ENCODE measurements around the gene UBAC1. TPM values are rescaled to one million over a fixed set of nuclear protein-coding genes. Genes with fewer than 3 reads are reported as not detected.

Gene UBAC1
- polyA plus RNA-seq, 6 donors from 2014 or later: 16.1 to 23.0 (median 21.6) TPM

GRCh38 chr9:135884328-135885035 lies 76.7 kb downstream of the UBAC1 start:
- DNase-seq (no peak), ATAC-seq (ENCODE audit: low read depth in 2 of 2) (no peak)
- H3K36me3 Mint-ChIP-seq: no peaks in the 10 kb centered on the region
- no peak overlapping the region for H3K4me3 Mint-ChIP-seq
- H3K4me1 Mint-ChIP-seq: peaks cover 49 to 59% (median 56%) of the 10 kb centered on the region in 3 donors
- H3K27ac Mint-ChIP-seq: peak overlapping the region in 1 of 6 donors; percentile 83
- H3K9me3 Mint-ChIP-seq: no peaks in the 10 kb centered on the region
- H3K27me3 Mint-ChIP-seq: no peaks in the 10 kb centered on the region

GRCh38 chr9:135883410-135884089 lies 77.6 kb downstream of the UBAC1 start:
- Mint-ChIP-seq H3K36me3 (no peaks in the 10 kb centered on the region), H3K4me1 (peaks cover 54 to 59% (median 55%) of the 10 kb centered on the region in 3 donors), H3K27ac (peak overlapping the region in 4 of 6 donors; percentile 13 to 70 (median 20)), H3K4me3 (peak overlapping the region in 1 of 8 donors; percentile 4), H3K27me3 (no peaks in the 10 kb centered on the region), H3K9me3 (no peaks in the 10 kb centered on the region)
- ATAC-seq (ENCODE audit: low read depth in 2 of 2) (no peak), DNase-seq (no peak)

Other genes with a start within 250 kb of the UBAC1 start
- gene CAMSAP1, start 53.8 kb downstream of the UBAC1 start, polyA plus RNA-seq (ENCODE audit: low read depth in 6 of 6): 1 to 10 TPM in 4 of 6 donors, under 1 TPM in 1, not detected in 1; 0.95 to 3.5 (median 2.0) TPM
- gene NACC2, start 133.9 kb upstream of the UBAC1 start, polyA plus RNA-seq (ENCODE audit: low read depth in 6 of 6): under 1 TPM in 4 of 6 donors, not detected in 2; 0.04 to 0.11 (median 0.06) TPM
- 10 to 100 TPM in 5 of 6 donors, 1 to 10 TPM in 1; 6.8 to 26.5 (median 18.0) TPM for gene TMEM250, start 157.5 kb upstream of the UBAC1 start, polyA plus RNA-seq (ENCODE audit: low read depth in 6 of 6)
- not detected for gene LHX3, start 243.8 kb upstream of the UBAC1 start, polyA plus RNA-seq (ENCODE audit: low read depth in 6 of 6)

All from naive B cell (primary cell).